ENCODE measurements around the gene HERPUD1.

DNA sequence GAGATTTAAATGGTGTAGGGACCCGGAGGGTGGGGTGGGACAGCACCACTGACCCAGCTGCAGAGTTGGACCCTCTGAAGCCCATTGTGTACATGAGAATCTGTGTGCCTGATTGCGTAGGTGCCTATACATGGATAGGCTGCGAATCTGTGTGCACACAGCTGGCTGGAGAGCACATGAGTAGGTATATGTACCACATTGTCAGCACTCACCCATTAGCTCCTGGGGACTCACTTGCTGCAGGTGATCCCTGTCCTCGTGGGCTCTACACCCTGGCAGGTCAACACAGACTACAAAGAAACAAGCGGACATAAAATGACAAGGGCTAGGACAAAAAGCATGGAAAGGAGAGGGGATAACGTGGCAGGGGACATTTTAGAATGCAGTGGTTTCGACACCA is 18.5 kb downstream of the HERPUD1 start:
- TF ChIP-seq, protein P1, sequence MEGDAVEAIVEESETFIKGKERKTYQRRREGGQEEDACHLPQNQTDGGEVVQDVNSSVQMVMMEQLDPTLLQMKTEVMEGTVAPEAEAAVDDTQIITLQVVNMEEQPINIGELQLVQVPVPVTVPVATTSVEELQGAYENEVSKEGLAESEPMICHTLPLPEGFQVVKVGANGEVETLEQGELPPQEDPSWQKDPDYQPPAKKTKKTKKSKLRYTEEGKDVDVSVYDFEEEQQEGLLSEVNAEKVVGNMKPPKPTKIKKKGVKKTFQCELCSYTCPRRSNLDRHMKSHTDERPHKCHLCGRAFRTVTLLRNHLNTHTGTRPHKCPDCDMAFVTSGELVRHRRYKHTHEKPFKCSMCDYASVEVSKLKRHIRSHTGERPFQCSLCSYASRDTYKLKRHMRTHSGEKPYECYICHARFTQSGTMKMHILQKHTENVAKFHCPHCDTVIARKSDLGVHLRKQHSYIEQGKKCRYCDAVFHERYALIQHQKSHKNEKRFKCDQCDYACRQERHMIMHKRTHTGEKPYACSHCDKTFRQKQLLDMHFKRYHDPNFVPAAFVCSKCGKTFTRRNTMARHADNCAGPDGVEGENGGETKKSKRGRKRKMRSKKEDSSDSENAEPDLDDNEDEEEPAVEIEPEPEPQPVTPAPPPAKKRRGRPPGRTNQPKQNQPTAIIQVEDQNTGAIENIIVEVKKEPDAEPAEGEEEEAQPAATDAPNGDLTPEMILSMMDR (IDR thresholded peaks at IDR 0.05) = no peak
- TF ChIP-seq EZH2 (IDR thresholded peaks at IDR 0.05) = no peak

All from neural progenitor cell (in vitro differentiated cells).